Ishikawa (cell line): Measurements from ENCODE around the gene ATP2A2.

Experiments used
- CEBPB ChIP-seq: IDR thresholded peaks from 2 replicates; pipeline ENCODE4 v1.6.1; 2012
- CREB1 ChIP-seq: IDR thresholded peaks from 2 replicates; pipeline ENCODE4 v1.6.1; 2012; ENCODE audit warnings: low read depth
- EGR1 ChIP-seq: IDR thresholded peaks from 2 replicates; pipeline ENCODE4 v1.6.1; 2012
- EP300 ChIP-seq: IDR thresholded peaks from 2 replicates; pipeline ENCODE4 v1.6.1; 2012; ENCODE audit warnings: borderline replicate concordance
- FOXM1 ChIP-seq: IDR thresholded peaks from 2 replicates; pipeline ENCODE4 v1.6.1; 2012; ENCODE audit warnings: low read depth, borderline replicate concordance
- MAX ChIP-seq: IDR thresholded peaks from 2 replicates; pipeline ENCODE4 v1.6.1; 2012
- NFIC ChIP-seq: IDR thresholded peaks from 2 replicates; pipeline ENCODE4 v1.6.1; 2012
- RAD21 ChIP-seq: IDR thresholded peaks from 2 replicates; pipeline ENCODE4 v1.6.1; 2012; ENCODE audit warnings: low read depth
- REST ChIP-seq: IDR thresholded peaks from 2 replicates; pipeline ENCODE4 v1.6.1; 2012; ENCODE audit warnings: low read depth, mild to moderate bottlenecking
- TAF1 ChIP-seq: IDR thresholded peaks from 2 replicates; pipeline ENCODE4 v1.6.1; 2012; ENCODE audit warnings: low read depth, mild to moderate bottlenecking
- TCF12 ChIP-seq: IDR thresholded peaks from 2 replicates; pipeline ENCODE4 v1.6.1; 2012; ENCODE audit warnings: low read depth
- TEAD4 ChIP-seq: IDR thresholded peaks from 2 replicates; pipeline ENCODE4 v1.6.1; 2012
- YY1 ChIP-seq: IDR thresholded peaks from 2 replicates; pipeline ENCODE4 v1.6.1; 2012; ENCODE audit warnings: low read depth
- ZBTB7A ChIP-seq: IDR thresholded peaks from 2 replicates; pipeline ENCODE4 v1.6.1; 2012; ENCODE audit warnings: low read depth
- TF ChIP-seq, protein P1 (sequence below): IDR thresholded peaks from 2 replicates; pipeline ENCODE4 v1.6.1; 2012

Gene ATP2A2

GRCh38 chr12:110289044-110289710 lies 8.1 kb downstream of the ATP2A2 start:
- TF ChIP-seq TEAD4: no peak
- TF ChIP-seq NFIC: no peak

DNA sequence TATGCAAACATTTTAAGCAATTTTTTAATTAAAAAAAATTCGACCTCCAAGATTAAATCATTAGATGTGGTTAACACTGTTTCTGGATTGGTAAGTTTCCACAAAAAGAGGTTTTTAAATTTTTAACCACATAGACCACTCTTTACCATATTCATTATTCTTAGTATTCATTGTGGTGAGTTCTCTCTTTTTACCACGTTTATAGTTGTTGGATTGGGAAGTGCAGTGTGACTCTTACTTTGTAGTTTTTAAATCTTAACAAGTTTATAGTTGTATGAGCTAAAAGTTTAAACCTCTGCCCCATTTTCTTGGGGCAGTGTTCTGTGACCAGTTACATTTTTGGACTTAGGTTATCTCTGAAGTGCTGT lies 8.6 kb downstream of the ATP2A2 start:
- TF ChIP-seq TAF1 (no peak), RAD21 (no peak), TEAD4 (no peak), CEBPB (no peak), CREB1 (no peak), NFIC (no peak), ZBTB7A (no peak), FOXM1 (no peak), REST (no peak), EP300 (no peak), TCF12 (no peak), MAX (no peak), EGR1 (no peak), YY1 (no peak)
- TF ChIP-seq, protein P1, sequence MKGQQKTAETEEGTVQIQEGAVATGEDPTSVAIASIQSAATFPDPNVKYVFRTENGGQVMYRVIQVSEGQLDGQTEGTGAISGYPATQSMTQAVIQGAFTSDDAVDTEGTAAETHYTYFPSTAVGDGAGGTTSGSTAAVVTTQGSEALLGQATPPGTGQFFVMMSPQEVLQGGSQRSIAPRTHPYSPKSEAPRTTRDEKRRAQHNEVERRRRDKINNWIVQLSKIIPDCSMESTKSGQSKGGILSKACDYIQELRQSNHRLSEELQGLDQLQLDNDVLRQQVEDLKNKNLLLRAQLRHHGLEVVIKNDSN: no peak

DNA sequence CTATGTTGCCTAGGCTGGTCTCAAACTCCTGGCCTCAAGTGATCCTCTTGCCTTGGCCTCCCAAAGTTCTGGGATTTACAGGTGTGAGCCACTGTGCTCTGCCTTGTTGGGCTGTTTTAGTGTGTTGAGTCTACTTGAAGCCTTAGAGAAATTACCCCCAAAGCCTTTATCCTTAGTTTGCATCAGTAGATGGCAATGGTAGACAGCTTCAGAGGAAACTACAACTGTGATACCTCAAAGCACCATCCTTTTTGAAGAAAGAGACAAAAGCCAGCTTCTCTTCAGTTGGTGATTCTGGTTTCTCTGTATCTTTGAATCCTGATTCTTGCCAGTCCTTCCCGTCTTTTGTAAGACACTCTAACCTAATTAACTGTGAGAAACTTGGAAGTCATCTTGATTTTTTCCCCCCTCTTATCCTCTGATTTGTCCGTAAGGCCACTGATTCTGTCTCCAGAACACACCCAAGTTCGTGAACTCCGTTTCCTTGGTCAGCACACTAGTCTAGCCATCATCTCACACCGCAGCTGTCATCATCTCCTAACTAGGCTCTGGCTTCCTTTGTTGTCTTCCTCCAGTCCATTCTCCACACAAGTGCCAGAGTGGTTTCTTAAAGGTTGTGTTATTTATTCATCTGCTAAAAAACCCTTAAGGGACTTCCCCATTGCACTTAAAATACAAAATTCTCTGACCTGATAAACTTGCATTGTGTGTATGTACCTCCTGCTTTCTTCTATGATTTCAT lies 20.2 kb downstream of the ATP2A2 start:
- TF ChIP-seq NFIC: no peak
- no peak for TF ChIP-seq CEBPB
- no peak for TF ChIP-seq FOXM1
- no peak for TF ChIP-seq CREB1
- TF ChIP-seq REST: no peak
- no peak for TF ChIP-seq TEAD4
- TF ChIP-seq TAF1: no peak
- no peak for TF ChIP-seq TCF12
- TF ChIP-seq EP300: no peak
- TF ChIP-seq MAX: no peak
- TF ChIP-seq, protein P1: no peak
- TF ChIP-seq RAD21: no peak
- TF ChIP-seq YY1: no peak
- no peak for TF ChIP-seq EGR1
- TF ChIP-seq ZBTB7A: no peak

DNA sequence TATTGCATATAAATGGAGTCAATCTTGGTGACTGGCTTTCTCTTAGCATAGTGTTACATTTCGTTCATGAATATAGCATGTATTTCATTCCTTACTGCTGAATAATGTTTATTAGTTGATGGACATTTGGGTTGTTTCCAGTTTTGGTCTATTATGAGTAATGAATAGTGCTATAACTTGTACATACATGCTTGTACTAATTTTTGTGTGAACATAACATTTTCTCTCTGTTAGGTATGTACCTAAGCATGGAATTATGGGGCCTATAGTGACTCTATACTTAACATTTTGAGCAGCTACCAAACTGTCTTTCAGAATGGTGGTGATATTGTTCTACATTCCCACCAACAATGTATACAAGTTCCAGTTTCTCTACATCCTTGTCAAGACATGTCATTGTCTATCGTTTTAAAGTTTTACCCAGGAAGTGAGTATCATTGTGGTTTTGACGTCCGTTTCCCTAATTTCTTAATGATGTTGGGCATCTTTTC lies 23.1 kb downstream of the ATP2A2 start:
- TF ChIP-seq TEAD4: no peak
- no peak for TF ChIP-seq REST
- no peak for TF ChIP-seq RAD21

DNA sequence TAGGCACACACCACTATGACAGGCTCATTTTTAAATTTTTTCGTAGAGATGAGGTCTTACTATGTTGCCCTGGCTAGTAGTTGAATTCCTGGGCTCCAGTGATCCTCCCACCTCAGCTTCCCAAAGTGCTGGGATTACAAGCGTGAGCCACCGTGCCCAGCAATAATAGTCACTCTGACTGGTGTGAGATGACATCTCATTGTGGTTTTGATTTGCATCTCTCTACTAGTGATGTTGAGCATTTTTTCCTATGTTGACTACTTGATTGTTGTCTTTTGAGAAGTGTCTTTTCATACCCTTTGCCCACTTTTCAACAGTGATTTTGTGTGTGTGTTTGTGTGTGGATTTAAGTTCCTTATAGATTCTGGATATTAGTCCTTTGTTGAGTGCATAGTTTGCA lies 26.3 kb downstream of the ATP2A2 start:
- TF ChIP-seq TAF1 (no peak), YY1 (no peak), RAD21 (no peak), MAX (no peak), EGR1 (no peak), TCF12 (no peak), FOXM1 (no peak), NFIC (no peak), ZBTB7A (no peak), CEBPB (no peak), TEAD4 (no peak), CREB1 (no peak), REST (no peak), EP300 (no peak)
- TF ChIP-seq, protein P1: no peak
